ENCODE results near the gene OR6C76. TPM values are rescaled to one million over a fixed set of nuclear protein-coding genes. Genes with fewer than 3 reads are reported as not detected.
A peak's percentile ranks its signal among the peaks of the same experiment; 100 is the strongest.

OR6C76 gene
- polyA plus RNA-seq (2013), result not detected in 2 replicates

GRCh38 chr12:55425954-55426353 lies at the start of gene OR6C76:
OR6C76 (plus strand) TSS chr12:55426254; CDS start chr12:55426254, 0 bp downstream.
- Histone ChIP-seq H2AK5ac (ENCODE audit: low read length) (no peak within 1 kb of the TSS), H3K27ac (ENCODE audit: low read depth, low read length) (no peak within 1 kb of the TSS), H3K36me3 (ENCODE audit: control insufficient read depth in 1 of 2, insufficient read depth in 2 of 2, low read length in 2 of 2) (no peaks in the 10 kb centered on the region), H3K9me3 (ENCODE audit: insufficient read depth, low read depth, low read length) (no peaks in the 10 kb centered on the region), H2BK12ac (ENCODE audit: low read length) (no peak within 1 kb of the TSS), H3K4me3 (ENCODE audit: low read depth, low read length) (no peak within 1 kb of the TSS), H3K79me1 (ENCODE audit: low read length) (no peaks in the 10 kb centered on the region), H4K8ac (ENCODE audit: low read depth, low read length) (no peak within 1 kb of the TSS), H3K9ac (ENCODE audit: low read length) (no peak within 1 kb of the TSS), H2BK120ac (ENCODE audit: insufficient read depth, low read length, poor library complexity) (no peak within 1 kb of the TSS), H3K27me3 (ENCODE audit: insufficient read depth, low read length) (no peaks in the 10 kb centered on the region), H3K23ac (ENCODE audit: low read length) (no peak within 1 kb of the TSS), H3K4me1 (ENCODE audit: control insufficient read depth in 1 of 2, insufficient read depth in 2 of 2, low read length in 2 of 2) (no peaks in the 10 kb centered on the region), H4K91ac (ENCODE audit: low read depth, low read length) (no peak within 1 kb of the TSS), H3K4ac (ENCODE audit: low read depth, low read length) (no peak within 1 kb of the TSS), H3K14ac (ENCODE audit: low read length) (no peak within 1 kb of the TSS), H4K12ac (ENCODE audit: low read depth, low read length) (no peak within 1 kb of the TSS), H2BK5ac (ENCODE audit: low read depth, low read length, poor library complexity) (no peak within 1 kb of the TSS), H3K79me2 (ENCODE audit: control insufficient read depth, insufficient read depth, low read length, poor library complexity) (no peaks in the 10 kb centered on the region), H3K4me2 (ENCODE audit: low read length) (no peak within 1 kb of the TSS), H3K18ac (ENCODE audit: low read length) (no peak within 1 kb of the TSS), H2AFZ (ENCODE audit: insufficient read depth, low read length, poor library complexity) (no peak within 1 kb of the TSS)
- WGBS (ENCODE audit: extremely low coverage, insufficient coverage, insufficient read length), result no CpG with 5 or more reads among the region's 4 CpGs
- DNase-seq, result no peak

- H3K4ac ChIP-seq (ENCODE audit: low read depth, low read length), result no peak overlapping the region
- H3K79me1 ChIP-seq (ENCODE audit: low read length), result no peaks in the 10 kb centered on the region
- H2BK12ac ChIP-seq (ENCODE audit: low read length), result no peak overlapping the region
- H3K4me1 ChIP-seq (ENCODE audit: control insufficient read depth in 1 of 2, insufficient read depth in 2 of 2, low read length in 2 of 2), result no peaks in the 10 kb centered on the region
- H2AFZ ChIP-seq (ENCODE audit: insufficient read depth, low read length, poor library complexity), result no peak overlapping the region
- H3K9me3 ChIP-seq (ENCODE audit: insufficient read depth, low read depth, low read length), result no peaks in the 10 kb centered on the region
- no peak for DNase-seq
- no peak overlapping the region for H3K18ac ChIP-seq (ENCODE audit: low read length)
- H2BK5ac ChIP-seq (ENCODE audit: low read depth, low read length, poor library complexity), result no peak overlapping the region
- H3K27ac ChIP-seq (ENCODE audit: low read depth, low read length), result no peak overlapping the region
- no peaks in the 10 kb centered on the region for H3K36me3 ChIP-seq (ENCODE audit: control insufficient read depth in 1 of 2, insufficient read depth in 2 of 2, low read length in 2 of 2)
- H4K8ac ChIP-seq (ENCODE audit: low read depth, low read length), result no peak overlapping the region
- no peak overlapping the region for H4K12ac ChIP-seq (ENCODE audit: low read depth, low read length)
- no peak overlapping the region for H2AK5ac ChIP-seq (ENCODE audit: low read length)
- no peak overlapping the region for H4K91ac ChIP-seq (ENCODE audit: low read depth, low read length)
- H3K4me3 ChIP-seq (ENCODE audit: low read depth, low read length), result no peak overlapping the region
- no peak overlapping the region for H3K4me2 ChIP-seq (ENCODE audit: low read length)
- no peak overlapping the region for H2BK120ac ChIP-seq (ENCODE audit: insufficient read depth, low read length, poor library complexity)
- no peak overlapping the region for H3K23ac ChIP-seq (ENCODE audit: low read length)
- no peaks in the 10 kb centered on the region for H3K79me2 ChIP-seq (ENCODE audit: control insufficient read depth, insufficient read depth, low read length, poor library complexity)
- H3K9ac ChIP-seq (ENCODE audit: low read length), result no peak overlapping the region
- H3K14ac ChIP-seq (ENCODE audit: low read length), result no peak overlapping the region
- no peaks in the 10 kb centered on the region for H3K27me3 ChIP-seq (ENCODE audit: insufficient read depth, low read length)
Measured at GRCh38 chr12:55385891-55386290, 40.2 kb upstream of the OR6C76 start.

GRCh38 chr12:55392032-55392795 lies 33.8 kb upstream of the OR6C76 start:
- no CpG with 5 or more reads among the region's 23 CpGs for WGBS (ENCODE audit: extremely low coverage, insufficient coverage, insufficient read length)
- no peak overlapping the region for H2AK5ac ChIP-seq (ENCODE audit: low read length)

GRCh38 chr12:55396326-55396725 lies 29.7 kb upstream of the OR6C76 start:
- Histone ChIP-seq H3K36me3 (ENCODE audit: control insufficient read depth in 1 of 2, insufficient read depth in 2 of 2, low read length in 2 of 2) (no peaks in the 10 kb centered on the region), H3K4ac (ENCODE audit: low read depth, low read length) (no peak overlapping the region), H3K4me2 (ENCODE audit: low read length) (no peak overlapping the region), H2BK120ac (ENCODE audit: insufficient read depth, low read length, poor library complexity) (no peak overlapping the region), H2BK12ac (ENCODE audit: low read length) (no peak overlapping the region), H3K18ac (ENCODE audit: low read length) (no peak overlapping the region), H3K79me2 (ENCODE audit: control insufficient read depth, insufficient read depth, low read length, poor library complexity) (no peaks in the 10 kb centered on the region), H2BK5ac (ENCODE audit: low read depth, low read length, poor library complexity) (no peak overlapping the region), H3K23ac (ENCODE audit: low read length) (no peak overlapping the region), H4K8ac (ENCODE audit: low read depth, low read length) (no peak overlapping the region), H3K79me1 (ENCODE audit: low read length) (no peaks in the 10 kb centered on the region), H3K4me3 (ENCODE audit: low read depth, low read length) (no peak overlapping the region), H3K27me3 (ENCODE audit: insufficient read depth, low read length) (no peaks in the 10 kb centered on the region), H2AK5ac (ENCODE audit: low read length) (no peak overlapping the region), H2AFZ (ENCODE audit: insufficient read depth, low read length, poor library complexity) (no peak overlapping the region), H3K27ac (ENCODE audit: low read depth, low read length) (no peak overlapping the region), H4K91ac (ENCODE audit: low read depth, low read length) (no peak overlapping the region), H4K12ac (ENCODE audit: low read depth, low read length) (no peak overlapping the region), H3K4me1 (ENCODE audit: control insufficient read depth in 1 of 2, insufficient read depth in 2 of 2, low read length in 2 of 2) (no peaks in the 10 kb centered on the region), H3K14ac (ENCODE audit: low read length) (no peak overlapping the region), H3K9ac (ENCODE audit: low read length) (no peak overlapping the region), H3K9me3 (ENCODE audit: insufficient read depth, low read depth, low read length) (no peaks in the 10 kb centered on the region)
- peak; percentile 82 to 96 for DNase-seq
- WGBS (ENCODE audit: extremely low coverage, insufficient coverage, insufficient read length), result no CpG with 5 or more reads among the region's 1 CpG

More at GRCh38 chr12:55392032-55392795, 33.8 kb upstream of the OR6C76 start:
- no peaks in the 10 kb centered on the region for H3K36me3 ChIP-seq (ENCODE audit: control insufficient read depth in 1 of 2, insufficient read depth in 2 of 2, low read length in 2 of 2)
- no peak for DNase-seq
- H3K4ac ChIP-seq (ENCODE audit: low read depth, low read length), result no peak overlapping the region
- no peak overlapping the region for H3K27ac ChIP-seq (ENCODE audit: low read depth, low read length)
- H2BK5ac ChIP-seq (ENCODE audit: low read depth, low read length, poor library complexity), result no peak overlapping the region
- H3K4me2 ChIP-seq (ENCODE audit: low read length), result no peak overlapping the region
- no peaks in the 10 kb centered on the region for H3K79me2 ChIP-seq (ENCODE audit: control insufficient read depth, insufficient read depth, low read length, poor library complexity)
- H3K4me3 ChIP-seq (ENCODE audit: low read depth, low read length), result no peak overlapping the region
- H4K12ac ChIP-seq (ENCODE audit: low read depth, low read length), result peak overlapping the region; percentile 7
- H3K14ac ChIP-seq (ENCODE audit: low read length), result no peak overlapping the region
- H3K27me3 ChIP-seq (ENCODE audit: insufficient read depth, low read length), result no peaks in the 10 kb centered on the region
- no peaks in the 10 kb centered on the region for H3K79me1 ChIP-seq (ENCODE audit: low read length)
- no peak overlapping the region for H3K18ac ChIP-seq (ENCODE audit: low read length)
- H3K23ac ChIP-seq (ENCODE audit: low read length), result no peak overlapping the region
- no peaks in the 10 kb centered on the region for H3K9me3 ChIP-seq (ENCODE audit: insufficient read depth, low read depth, low read length)
- no peak overlapping the region for H2BK120ac ChIP-seq (ENCODE audit: insufficient read depth, low read length, poor library complexity)
- H2BK12ac ChIP-seq (ENCODE audit: low read length), result no peak overlapping the region
- H4K8ac ChIP-seq (ENCODE audit: low read depth, low read length), result no peak overlapping the region
- no peak overlapping the region for H4K91ac ChIP-seq (ENCODE audit: low read depth, low read length)
- no peaks in the 10 kb centered on the region for H3K4me1 ChIP-seq (ENCODE audit: control insufficient read depth in 1 of 2, insufficient read depth in 2 of 2, low read length in 2 of 2)
- H2AFZ ChIP-seq (ENCODE audit: insufficient read depth, low read length, poor library complexity), result no peak overlapping the region
- no peak overlapping the region for H3K9ac ChIP-seq (ENCODE audit: low read length)
